Spleen (tissue), 7 donors: ENCODE measurements around the gene GTF2A1.

Experiments
- POLR2A ChIP-seq, 3 donors: fragments of 450-650 bp; IDR thresholded peaks; one replicate each; pipeline ENCODE4 v1.5.1; 2017; ENCODE audit warnings: antibody characterized with exemption in 3 of 3, mild to moderate bottlenecking in 1 of 3
- POLR2AphosphoS5 ChIP-seq, 3 donors: sonication (generic); formaldehyde crosslinking; IDR thresholded peaks; one replicate each; pipeline ENCODE4 v1.5.1; 2017; ENCODE audit warnings: antibody characterized with exemption in 3 of 3
- TF ChIP-seq, protein P1 (sequence below), 11 experiments: fragments of 200-600 bp in 7 of 11; fragments of 450-650 bp in 4 of 11; sonication (generic) in 4 of 11; IDR thresholded peaks in 8 of 11; conservative IDR thresholded peaks in 3 of 11; 1 replicate in 7 of 11; 2 replicates in 4 of 11; pipeline versions ENCODE4 v1.4.0 to v1.8.0; 2016 to 2021; ENCODE audit warnings: antibody characterized with exemption in 11 of 11, inconsistent platforms in 4 of 11, mild to moderate bottlenecking in 1 of 11
- donor health status: DM: no; HTN: no; CAD: no; lungs with moderate emphysema.
- donor health status: DM: no; HTN: no; CAD: no.
- donor health status: DM: no; HTN: no; CAD: no.

DNA sequence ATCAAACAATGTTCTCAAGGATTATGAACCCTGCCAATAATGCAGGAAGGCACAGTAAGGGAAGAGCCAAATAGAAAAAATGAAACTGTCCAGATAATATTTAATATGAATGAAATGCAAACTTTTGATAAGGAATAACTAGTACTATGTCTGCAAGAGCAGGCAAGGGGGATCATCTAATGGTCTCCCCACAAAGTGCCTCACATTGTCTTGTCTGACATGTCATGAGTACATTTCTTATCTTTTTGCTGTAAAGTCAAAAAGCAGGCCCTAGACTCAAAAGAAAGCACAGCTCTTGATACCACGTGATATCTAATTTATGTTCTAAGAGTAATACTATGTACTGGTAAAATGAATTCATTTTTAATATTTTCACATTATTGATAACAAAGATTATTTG is 43.9 kb upstream of the GTF2A1 start:
- TF ChIP-seq, protein P1, sequence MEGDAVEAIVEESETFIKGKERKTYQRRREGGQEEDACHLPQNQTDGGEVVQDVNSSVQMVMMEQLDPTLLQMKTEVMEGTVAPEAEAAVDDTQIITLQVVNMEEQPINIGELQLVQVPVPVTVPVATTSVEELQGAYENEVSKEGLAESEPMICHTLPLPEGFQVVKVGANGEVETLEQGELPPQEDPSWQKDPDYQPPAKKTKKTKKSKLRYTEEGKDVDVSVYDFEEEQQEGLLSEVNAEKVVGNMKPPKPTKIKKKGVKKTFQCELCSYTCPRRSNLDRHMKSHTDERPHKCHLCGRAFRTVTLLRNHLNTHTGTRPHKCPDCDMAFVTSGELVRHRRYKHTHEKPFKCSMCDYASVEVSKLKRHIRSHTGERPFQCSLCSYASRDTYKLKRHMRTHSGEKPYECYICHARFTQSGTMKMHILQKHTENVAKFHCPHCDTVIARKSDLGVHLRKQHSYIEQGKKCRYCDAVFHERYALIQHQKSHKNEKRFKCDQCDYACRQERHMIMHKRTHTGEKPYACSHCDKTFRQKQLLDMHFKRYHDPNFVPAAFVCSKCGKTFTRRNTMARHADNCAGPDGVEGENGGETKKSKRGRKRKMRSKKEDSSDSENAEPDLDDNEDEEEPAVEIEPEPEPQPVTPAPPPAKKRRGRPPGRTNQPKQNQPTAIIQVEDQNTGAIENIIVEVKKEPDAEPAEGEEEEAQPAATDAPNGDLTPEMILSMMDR (IDR thresholded peaks at IDR 0.05 in 8 of 11, conservative IDR thresholded peaks at IDR 0.05 in 3 of 11), result no peak
- TF ChIP-seq POLR2AphosphoS5 (IDR thresholded peaks at IDR 0.05), result no peak
- TF ChIP-seq POLR2A (IDR thresholded peaks at IDR 0.05), result no peak
